Thyroid gland (tissue), 4 donors: ENCODE results near the gene UBE2V1.

Experiments used
- POLR2A ChIP-seq, 2 donors: fragments of 450-650 bp; IDR thresholded peaks; one replicate each; pipeline ENCODE4 v1.6.1; 2017; ENCODE audit warnings: antibody characterized with exemption in 2 of 2, mild to moderate bottlenecking in 2 of 2, moderate library complexity in 1 of 2
- TF ChIP-seq, protein P1 (sequence below), 6 experiments: fragments of 200-600 bp in 3 of 6; fragments of 450-650 bp in 3 of 6; sonication (generic) in 3 of 6; IDR thresholded peaks; one replicate each; pipeline ENCODE4 v1.5.1; 2016 to 2019; ENCODE audit warnings: antibody characterized with exemption in 6 of 6, mild to moderate bottlenecking in 2 of 6, inconsistent platforms in 1 of 6, moderate library complexity in 1 of 6

DNA sequence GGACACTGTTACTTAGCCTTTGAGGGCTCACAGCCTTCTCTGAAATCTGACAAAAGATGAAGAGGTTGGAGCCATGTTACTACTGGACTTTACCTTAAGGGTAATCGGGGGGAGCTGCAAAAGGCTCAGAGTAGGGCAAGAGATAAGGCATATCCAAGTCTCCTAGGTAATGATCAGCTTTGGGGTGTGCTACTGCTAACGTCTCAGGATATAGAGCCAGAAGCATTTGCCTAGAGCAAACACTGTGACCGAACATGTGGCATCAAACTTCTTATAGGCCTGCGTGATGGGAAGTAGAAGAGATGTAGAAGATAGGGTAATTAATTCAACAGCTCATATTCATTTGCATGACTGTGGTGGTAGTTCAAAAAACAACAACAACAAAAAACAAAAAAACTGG, 11.1 kb downstream of the UBE2V1 start:
- TF ChIP-seq, protein P1, sequence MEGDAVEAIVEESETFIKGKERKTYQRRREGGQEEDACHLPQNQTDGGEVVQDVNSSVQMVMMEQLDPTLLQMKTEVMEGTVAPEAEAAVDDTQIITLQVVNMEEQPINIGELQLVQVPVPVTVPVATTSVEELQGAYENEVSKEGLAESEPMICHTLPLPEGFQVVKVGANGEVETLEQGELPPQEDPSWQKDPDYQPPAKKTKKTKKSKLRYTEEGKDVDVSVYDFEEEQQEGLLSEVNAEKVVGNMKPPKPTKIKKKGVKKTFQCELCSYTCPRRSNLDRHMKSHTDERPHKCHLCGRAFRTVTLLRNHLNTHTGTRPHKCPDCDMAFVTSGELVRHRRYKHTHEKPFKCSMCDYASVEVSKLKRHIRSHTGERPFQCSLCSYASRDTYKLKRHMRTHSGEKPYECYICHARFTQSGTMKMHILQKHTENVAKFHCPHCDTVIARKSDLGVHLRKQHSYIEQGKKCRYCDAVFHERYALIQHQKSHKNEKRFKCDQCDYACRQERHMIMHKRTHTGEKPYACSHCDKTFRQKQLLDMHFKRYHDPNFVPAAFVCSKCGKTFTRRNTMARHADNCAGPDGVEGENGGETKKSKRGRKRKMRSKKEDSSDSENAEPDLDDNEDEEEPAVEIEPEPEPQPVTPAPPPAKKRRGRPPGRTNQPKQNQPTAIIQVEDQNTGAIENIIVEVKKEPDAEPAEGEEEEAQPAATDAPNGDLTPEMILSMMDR (IDR thresholded peaks at IDR 0.05): no peak
- TF ChIP-seq POLR2A (IDR thresholded peaks at IDR 0.05): no peak
